Measurements from ENCODE around the gene NEGR1.

The NEGR1 gene

DNA sequence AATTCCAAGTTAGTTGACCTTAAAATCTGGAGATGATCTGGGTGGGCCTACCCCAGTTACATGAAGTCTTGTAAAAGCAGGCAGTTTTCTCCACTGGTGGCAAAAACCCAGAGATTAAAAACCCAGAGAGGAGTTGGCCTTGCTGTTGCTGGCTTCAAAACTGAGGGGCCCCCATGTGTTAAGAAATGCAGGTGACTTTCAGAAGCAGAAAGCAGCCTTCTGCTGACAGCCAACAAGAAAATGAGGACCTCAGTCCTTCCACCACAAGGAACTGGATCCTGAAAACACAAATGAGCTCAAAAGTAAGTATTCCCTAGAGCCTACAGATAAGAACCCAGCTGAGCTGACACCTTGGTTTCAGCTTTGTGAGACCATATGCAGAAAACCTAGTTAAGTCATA, 857.8 kb downstream of the NEGR1 start:
- no peak for DNase-seq (ENCODE audit: extremely low read depth in 1 of 2, low read depth in 1 of 2)

DNA sequence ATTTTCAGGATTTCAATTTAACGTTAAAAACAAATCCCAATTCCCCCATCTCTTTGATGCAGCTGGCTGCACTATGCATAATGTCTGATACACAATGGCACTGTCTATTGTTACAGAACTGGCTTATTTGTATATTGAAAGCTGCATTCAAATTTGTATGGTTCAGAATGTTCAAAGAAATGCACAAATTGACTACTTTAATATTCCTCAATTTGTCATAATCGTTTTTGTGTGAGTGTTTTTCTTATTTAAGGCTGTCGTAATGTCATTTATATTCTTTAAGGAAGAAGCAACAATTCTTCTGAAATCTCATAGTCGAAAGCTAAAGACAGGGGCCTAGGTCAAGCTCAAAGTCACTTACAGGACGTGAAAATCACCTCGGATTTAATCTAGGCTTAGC, 860.1 kb downstream of the NEGR1 start:
- DNase-seq (ENCODE audit: extremely low read depth in 1 of 2, low read depth in 1 of 2): no peak

DNA sequence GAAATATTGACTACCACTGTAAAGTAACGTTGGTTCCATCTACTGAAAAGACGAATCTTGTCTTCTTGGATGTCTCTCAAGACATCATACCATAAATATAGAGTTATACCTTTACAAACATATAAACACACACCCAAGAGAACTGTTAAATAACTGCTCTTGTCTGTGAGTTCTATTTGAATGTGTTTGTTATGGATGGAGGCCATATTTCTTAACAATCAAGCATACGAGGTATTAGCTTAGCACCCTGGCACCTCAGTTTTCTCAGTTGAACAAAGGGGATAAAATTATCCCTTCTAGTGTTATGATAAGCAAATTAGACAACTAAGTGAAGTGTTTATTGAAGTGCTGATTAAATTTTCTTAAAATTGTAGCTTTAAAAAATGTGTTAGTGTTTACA, 864.9 kb downstream of the NEGR1 start:
- no peak for DNase-seq (ENCODE audit: extremely low read depth in 1 of 2, low read depth in 1 of 2)

DNA sequence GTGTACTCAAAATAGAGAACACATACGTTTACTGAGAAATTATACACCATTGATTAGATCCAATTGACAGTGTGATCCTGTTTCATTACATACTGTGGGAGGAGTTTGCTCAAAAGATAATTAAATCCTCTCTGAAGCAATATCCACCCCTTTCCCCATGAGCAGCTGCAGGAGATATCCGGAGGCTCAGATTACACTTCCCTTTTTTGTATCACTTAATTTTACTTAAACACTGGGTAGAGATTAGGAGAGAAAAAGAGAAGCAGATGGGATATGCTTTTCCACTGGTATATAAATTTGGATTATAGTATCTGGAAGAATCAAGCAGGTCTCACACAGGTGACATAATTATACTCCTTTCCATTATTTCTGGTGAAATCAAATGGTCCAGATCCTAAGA, 868.2 kb downstream of the NEGR1 start:
- no peak for DNase-seq (ENCODE audit: extremely low read depth in 1 of 2, low read depth in 1 of 2)

DNA sequence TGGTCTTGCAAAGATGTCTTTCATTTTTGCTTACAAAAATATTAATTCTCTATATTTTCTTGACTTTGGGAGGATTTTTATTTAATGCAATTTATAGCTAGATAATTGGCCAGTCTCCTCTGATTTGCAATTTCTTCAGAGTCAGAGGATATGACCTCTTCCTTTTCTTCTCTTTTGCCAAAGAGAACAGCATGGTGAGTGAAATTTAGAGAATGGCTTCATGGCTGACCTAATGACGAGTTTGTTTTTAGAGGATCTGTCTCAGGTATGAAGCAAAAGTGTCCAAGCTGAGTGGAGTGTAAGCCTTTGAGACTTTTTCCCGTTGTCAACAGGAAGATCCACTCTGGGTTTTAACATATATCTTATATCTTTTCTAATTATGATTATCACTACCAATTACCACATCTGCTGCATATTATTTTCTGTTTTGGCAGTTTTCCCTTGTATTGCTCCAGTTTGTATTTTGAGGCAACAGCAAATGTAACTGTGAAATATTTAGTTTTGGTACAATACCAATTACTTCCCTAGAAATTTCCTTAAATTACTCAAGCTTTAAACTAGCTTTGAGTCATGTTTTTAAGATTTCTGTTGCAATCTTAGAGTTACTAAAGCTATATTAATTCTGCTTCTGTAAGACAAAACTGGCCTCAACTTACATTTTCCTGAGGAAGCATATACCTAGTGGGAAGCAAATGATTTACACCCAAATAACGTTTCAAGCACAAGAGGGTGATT, 868.7 kb downstream of the NEGR1 start:
- DNase-seq (ENCODE audit: extremely low read depth in 1 of 2, low read depth in 1 of 2): no peak

DNA sequence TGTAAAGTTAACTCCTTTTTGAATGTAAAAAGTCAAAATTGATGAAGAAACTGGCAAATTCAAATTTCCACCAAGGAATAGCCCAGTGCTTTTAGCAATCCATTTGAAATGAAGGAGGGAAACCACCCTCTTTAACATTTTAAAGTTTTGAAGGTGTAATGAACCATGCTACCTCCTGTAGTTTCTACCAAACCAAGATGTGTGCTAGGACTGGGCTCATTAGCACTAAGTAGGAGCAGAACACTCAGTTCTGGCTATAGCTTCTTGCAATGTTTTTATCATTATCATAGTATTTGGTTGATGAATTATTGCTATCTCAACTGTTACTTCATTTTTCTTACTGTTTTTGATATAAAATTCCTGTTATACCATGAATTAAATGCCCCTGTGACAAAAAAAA, 882.3 kb downstream of the NEGR1 start:
- DNase-seq (ENCODE audit: extremely low read depth in 1 of 2, low read depth in 1 of 2): no peak

DNA sequence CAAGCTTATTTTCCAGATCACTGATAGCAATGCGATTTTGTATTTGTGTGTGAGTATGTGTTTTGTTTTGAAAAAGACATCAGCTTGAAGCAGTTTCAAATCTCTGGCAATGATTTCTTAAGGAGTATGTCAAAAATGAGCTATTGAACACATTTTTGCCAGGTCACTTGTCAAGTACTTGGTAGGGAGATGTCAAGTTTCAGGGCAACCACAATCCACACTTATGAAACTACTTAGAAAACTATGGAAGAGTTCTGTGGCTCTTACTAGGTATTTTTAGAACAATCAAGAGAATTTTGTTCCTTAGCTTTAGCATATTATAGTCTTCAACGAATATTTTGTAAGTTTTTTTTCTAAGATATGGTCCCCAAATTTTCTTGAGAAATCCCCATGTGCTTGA, 882.7 kb downstream of the NEGR1 start:
- no peak for DNase-seq (ENCODE audit: extremely low read depth in 1 of 2, low read depth in 1 of 2)

DNA sequence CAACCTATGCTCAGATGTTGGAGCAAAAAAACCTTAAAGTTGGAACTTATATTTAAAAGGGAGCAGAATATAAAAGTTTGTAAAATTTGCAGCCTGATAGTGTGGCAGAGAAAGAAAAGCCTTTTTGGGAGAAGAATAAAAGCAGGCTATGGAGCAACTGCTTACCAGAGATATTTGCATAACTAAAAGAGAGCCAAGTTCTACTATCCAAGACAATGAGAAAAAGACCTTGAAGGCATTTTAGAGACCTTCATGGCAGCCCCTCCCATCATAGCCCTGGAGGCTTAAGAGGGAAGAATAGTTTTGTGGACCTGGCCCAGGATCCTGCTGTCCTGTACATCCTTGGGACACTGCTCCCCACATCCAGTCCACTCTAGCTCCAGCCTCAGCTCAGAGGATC, 889.0 kb downstream of the NEGR1 start:
- no peak for DNase-seq (ENCODE audit: extremely low read depth in 1 of 2, low read depth in 1 of 2)

DNA sequence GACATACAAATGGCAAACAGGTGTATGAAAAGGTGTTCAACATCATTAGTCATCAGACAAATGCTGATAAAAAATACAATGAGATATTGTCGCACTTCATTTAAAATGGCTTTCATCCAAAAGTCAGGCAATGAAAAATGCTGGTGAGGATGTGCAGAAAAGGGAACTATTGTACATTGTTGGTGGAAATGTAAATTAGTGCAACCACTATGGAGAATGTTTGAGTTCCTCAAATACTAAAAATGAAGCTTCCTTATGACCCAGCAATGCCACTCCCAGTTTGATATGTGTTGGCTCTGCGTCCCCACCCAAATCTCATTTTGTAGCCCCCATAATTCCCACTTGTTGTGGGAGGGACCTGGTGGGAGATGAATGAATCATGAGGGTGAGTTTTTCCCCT, 891.8 kb downstream of the NEGR1 start:
- DNase-seq (ENCODE audit: extremely low read depth in 1 of 2, low read depth in 1 of 2): no peak

DNA sequence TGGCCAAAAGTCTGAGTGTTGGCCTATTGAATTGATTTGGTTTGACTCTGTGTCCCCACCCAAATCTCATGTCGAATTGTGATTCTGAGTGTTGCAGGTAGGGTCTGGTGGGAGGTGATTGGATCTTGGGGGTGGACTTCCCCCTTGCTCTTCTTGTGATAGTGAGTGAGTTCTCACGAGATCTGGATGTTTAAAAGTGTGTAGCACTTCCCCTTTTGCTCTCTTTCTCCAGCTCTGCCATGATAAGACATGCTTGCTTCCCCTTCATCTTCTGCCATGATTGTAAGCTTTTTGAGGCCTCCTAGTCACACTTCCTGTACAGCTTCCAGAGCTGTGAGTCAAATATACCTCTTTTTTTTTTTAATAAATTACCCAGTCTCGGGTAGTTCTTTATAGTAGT, 904.5 kb downstream of the NEGR1 start:
- no peak for DNase-seq (ENCODE audit: extremely low read depth in 1 of 2, low read depth in 1 of 2)

DNA sequence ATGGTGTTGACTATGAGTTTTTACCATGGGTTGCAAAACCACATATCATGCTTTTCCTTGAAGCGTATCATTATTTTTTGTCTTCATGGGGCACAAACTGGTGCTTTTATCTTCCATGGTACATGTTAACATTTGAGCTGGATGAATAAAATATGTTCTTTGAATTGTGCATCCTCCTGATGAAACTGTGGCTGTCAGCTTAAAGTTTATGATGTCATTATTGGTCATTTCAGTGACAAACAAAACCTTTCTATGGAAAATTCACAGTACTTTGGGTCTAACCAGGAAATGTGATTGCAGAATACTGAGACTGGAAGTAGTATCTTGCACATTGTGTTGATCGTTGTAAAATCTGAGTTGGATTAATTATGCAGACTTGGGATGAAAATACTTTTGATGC, 909.8 kb downstream of the NEGR1 start:
- DNase-seq (ENCODE audit: extremely low read depth in 1 of 2, low read depth in 1 of 2): no peak

DNA sequence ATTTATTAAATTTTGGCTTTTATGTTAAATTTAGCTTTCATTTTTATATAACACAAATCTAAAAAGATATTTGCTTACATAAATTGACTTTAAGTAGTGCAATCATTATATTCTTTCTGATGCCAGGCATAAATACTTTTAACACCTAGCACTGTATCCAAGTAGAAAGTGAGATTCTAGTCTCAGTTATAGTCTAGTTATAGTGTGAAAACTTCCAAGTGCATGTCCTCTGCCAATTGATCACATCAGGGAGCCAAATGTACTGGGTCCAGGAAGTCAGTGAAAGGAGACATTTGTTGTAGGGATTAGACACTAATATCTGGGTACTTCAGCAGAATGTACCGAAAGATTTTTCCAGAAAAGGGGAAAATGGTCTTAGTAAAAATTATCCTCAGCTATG, 910.8 kb downstream of the NEGR1 start:
- DNase-seq (ENCODE audit: extremely low read depth in 1 of 2, low read depth in 1 of 2): no peak

DNA sequence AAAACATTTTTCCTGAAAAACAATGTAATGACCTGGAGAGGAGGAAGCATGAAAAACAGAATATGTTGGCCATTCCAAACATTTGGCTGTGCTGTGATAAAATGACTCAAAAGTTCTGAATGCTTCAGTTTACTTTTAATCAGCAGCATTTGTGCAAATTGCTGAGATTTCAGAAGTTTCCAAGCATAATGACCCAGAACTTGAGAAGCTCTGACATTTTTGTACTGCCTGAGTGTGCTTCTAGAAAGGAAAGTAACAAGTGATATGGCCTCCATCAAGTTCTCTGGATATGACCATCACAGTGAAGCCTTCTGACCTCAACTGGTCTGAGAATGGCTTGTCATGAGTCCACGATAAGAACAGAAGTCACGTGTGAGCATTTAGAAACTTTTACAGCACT, 918.1 kb downstream of the NEGR1 start:
- DNase-seq (ENCODE audit: extremely low read depth in 1 of 2, low read depth in 1 of 2): no peak

DNA sequence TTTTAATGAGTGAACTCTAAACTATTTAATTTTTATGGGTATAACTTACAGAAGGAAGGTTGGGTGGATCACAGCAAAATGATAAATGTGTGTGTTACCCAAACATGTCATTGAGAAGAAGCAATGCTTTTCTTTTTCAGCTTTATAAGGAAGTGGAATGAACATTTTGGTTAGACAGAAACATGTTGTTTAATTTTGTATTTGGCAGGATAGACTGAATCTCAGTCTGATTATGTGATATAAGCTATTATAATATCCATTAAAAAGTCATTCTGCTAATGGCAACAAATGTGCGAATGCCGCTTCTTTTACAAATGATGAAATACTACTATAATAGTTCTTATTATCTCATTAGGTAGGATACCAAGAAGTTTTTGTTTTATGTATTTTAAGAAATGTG, 919.6 kb downstream of the NEGR1 start:
- DNase-seq (ENCODE audit: extremely low read depth in 1 of 2, low read depth in 1 of 2): no peak

DNA sequence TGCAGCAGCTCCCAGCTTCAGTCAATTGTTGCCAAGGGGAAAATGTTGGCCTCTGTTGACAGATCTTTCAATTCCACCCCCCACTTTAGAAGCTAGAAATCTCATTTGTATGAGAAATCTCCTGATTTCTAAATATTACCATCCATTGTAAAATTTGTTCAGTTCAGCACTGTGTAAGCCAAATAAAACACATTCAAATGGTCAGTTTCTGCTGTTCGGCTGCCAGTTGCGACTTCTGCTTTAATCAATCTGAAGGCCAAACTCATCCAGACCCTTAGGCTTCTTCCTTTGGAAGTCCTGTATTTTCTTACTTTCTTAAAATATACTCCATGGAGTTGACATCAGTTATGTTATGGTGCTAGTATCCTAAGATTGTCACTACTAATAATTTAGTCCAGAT, 920.3 kb downstream of the NEGR1 start:
- no peak for DNase-seq (ENCODE audit: extremely low read depth in 1 of 2, low read depth in 1 of 2)

DNA sequence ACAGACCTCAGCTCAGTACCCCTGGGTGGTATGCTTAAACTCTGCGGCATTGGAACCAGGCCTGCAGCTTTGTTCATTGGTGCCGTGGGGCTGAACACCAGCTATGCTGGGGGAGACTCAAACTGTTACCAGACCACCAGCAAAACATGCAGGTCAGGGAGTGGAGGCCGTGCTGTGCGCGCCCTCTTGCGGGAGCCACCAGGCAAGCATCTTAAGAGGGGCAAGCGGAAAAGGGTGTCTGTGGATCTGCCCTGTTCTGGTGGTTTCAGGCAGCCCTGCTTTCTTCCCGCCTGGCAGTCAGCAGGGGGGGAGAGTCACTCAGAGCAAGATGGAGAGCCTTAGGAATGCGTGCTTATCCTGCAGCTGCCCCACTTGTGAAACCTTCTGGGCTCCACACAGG, 924.6 kb downstream of the NEGR1 start:
- no peak for DNase-seq (ENCODE audit: extremely low read depth in 1 of 2, low read depth in 1 of 2)

DNA sequence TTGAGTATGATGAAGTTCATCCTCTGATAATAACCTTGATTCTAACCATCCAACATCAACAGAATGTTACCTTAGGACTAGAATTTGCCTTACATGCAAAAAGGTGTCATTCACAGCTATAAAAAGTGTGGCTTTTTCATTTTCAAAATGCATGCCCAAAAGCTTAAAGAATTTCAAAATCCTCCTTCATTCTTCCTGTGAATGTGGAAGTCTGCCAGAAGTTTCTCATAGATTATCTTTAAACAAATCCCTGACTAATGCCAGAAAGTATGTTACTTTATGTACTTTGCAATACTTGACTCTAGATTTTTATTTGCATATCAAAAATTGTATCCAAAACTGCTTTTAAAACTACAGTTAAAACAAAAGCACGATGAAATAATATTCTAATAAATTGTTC, 930.9 kb downstream of the NEGR1 start:
- no peak for DNase-seq (ENCODE audit: extremely low read depth in 1 of 2, low read depth in 1 of 2)

DNA sequence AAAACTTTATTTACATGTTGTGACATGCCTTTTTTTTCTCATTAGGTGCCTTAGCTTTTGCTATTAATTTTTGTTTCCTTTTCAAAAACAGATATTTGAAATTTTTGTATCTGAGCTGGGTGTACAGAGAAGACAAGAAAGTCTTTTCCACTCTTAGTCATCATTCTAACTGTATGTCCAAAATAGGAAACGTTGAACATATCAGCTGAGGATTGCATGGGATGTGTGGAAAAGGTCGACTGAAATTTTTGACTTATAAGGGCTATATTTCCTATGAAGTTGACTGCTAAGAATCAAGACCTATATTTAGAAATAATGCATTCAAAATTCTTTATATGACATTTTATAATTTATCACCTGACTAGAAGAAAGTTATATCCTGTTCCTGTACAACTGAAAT, 931.5 kb downstream of the NEGR1 start:
- no peak for DNase-seq (ENCODE audit: extremely low read depth in 1 of 2, low read depth in 1 of 2)

DNA sequence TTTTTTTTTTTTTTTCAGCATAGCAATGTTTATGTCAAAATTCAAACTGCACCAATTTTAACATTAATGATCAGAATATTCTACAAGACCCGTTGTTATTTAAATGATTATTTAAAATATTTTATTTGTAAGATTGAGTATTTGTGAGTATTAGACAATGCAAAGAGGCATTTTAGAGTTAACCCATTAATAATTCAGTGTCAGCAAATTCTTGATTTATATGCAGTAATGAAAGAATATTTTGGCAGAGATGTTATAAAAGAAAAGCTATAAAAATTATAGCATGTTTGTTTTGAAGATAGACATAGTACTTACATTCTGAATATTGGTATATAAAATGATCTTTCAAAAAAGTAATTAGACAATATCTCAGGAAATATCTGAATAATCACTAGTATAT, 932.0 kb downstream of the NEGR1 start:
- no peak for DNase-seq (ENCODE audit: extremely low read depth in 1 of 2, low read depth in 1 of 2)
